SK-N-SH treated with all-trans-retinoic acid at 6 μM for 48 hours (cell line): ENCODE results near the gene AURKB.

Source experiments
- ATAC-seq: fragments of 200-7000 bp; cut with Tn5 transposase; 3 replicates; pipeline ENCODE4 v1.9.1; 2020; ENCODE audit warnings: mild to moderate bottlenecking, moderate library complexity
- ARNTL ChIP-seq: fragments of 450-650 bp; formaldehyde crosslinking; IDR thresholded peaks from 2 replicates; pipeline ENCODE4 v1.5.0; 2020; ENCODE audit warnings: low read depth, mild to moderate bottlenecking, moderate library complexity, borderline replicate concordance
- BACH2 ChIP-seq: fragments of 250-450 bp; sonication (Bioruptor Pico); IDR thresholded peaks from 2 replicates; pipeline ENCODE4 v1.9.0; 2021; ENCODE audit warnings: mild to moderate bottlenecking, borderline replicate concordance
- CSDC2 ChIP-seq: fragments of 250-450 bp; sonication (Bioruptor Pico); IDR thresholded peaks from 2 replicates; pipeline ENCODE4 v1.5.0; 2020; ENCODE audit warnings: mild to moderate bottlenecking, moderate library complexity
- ESRRG ChIP-seq: fragments of 250-450 bp; sonication (Bioruptor Pico); IDR thresholded peaks from 2 replicates; pipeline ENCODE4 v1.6.1; 2021; ENCODE audit warnings: mild to moderate bottlenecking
- GLIS3 ChIP-seq: fragments of 250-450 bp; sonication (Bioruptor Pico); IDR thresholded peaks from 2 replicates; pipeline ENCODE4 v1.5.0; 2020; ENCODE audit warnings: mild to moderate bottlenecking, moderate library complexity
- ISL1 ChIP-seq: fragments of 250-450 bp; sonication (Bioruptor Pico); IDR thresholded peaks from 2 replicates; pipeline ENCODE4 v2.1.2; 2022; ENCODE audit warnings: mild to moderate bottlenecking, moderate library complexity
- OSR1 ChIP-seq: fragments of 250-450 bp; sonication (Bioruptor Pico); IDR thresholded peaks from 2 replicates; pipeline ENCODE4 v1.8.0; 2022; ENCODE audit warnings: moderate library complexity, mild to moderate bottlenecking, inconsistent platforms
- PPARA ChIP-seq: fragments of 250-450 bp; sonication (Bioruptor Pico); IDR thresholded peaks from 2 replicates; pipeline ENCODE4 v1.5.0; 2020; ENCODE audit warnings: mild to moderate bottlenecking, borderline replicate concordance
- RARB ChIP-seq: fragments of 250-450 bp; sonication (Bioruptor Pico); IDR thresholded peaks from 2 replicates; pipeline ENCODE4 v1.8.0; 2021; ENCODE audit warnings: mild to moderate bottlenecking, moderate library complexity
- SNAI2 ChIP-seq: fragments of 250-450 bp; sonication (Bioruptor Pico); IDR thresholded peaks from 2 replicates; pipeline ENCODE4 v1.5.0; 2020; ENCODE audit warnings: mild to moderate bottlenecking, moderate library complexity
- TCF4 ChIP-seq: fragments of 250-450 bp; sonication (Bioruptor Pico); IDR thresholded peaks from 2 replicates; pipeline ENCODE4 v1.8.0; 2021; ENCODE audit warnings: mild to moderate bottlenecking, moderate library complexity, borderline replicate concordance
- TOX ChIP-seq: fragments of 250-450 bp; sonication (Bioruptor Pico); IDR thresholded peaks from 2 replicates; pipeline ENCODE4 v1.8.0; 2021; ENCODE audit warnings: mild to moderate bottlenecking, moderate library complexity, borderline replicate concordance
- ZC3H10 ChIP-seq: fragments of 250-450 bp; sonication (Bioruptor Pico); IDR thresholded peaks from 2 replicates; pipeline ENCODE4 v1.5.1; 2021; ENCODE audit warnings: mild to moderate bottlenecking, moderate library complexity
- ZFP3 ChIP-seq: fragments of 250-450 bp; sonication (Bioruptor Pico); IDR thresholded peaks from 2 replicates; pipeline ENCODE4 v1.5.0; 2020; ENCODE audit warnings: mild to moderate bottlenecking, moderate library complexity
- ZFP30 ChIP-seq: fragments of 450-650 bp; formaldehyde crosslinking; IDR thresholded peaks from 2 replicates; pipeline ENCODE4 v1.5.0; 2022; ENCODE audit warnings: mild to moderate bottlenecking, moderate library complexity
- ZNF8 ChIP-seq: fragments of 450-650 bp; formaldehyde crosslinking; IDR thresholded peaks from 2 replicates; pipeline ENCODE4 v1.5.0; 2020; ENCODE audit warnings: mild to moderate bottlenecking, moderate library complexity
- TF ChIP-seq, protein P1 (sequence below): fragments of 250-450 bp; sonication (Bioruptor Pico); IDR thresholded peaks from 2 replicates; pipeline ENCODE4 v1.5.0; 2020; ENCODE audit warnings: mild to moderate bottlenecking, moderate library complexity
- TF ChIP-seq, protein P2 (sequence below): fragments of 250-450 bp; sonication (Bioruptor Pico); IDR thresholded peaks from 2 replicates; pipeline ENCODE4 v1.5.1; 2021; ENCODE audit warnings: mild to moderate bottlenecking, moderate library complexity
- TF ChIP-seq, protein P3 (sequence below): fragments of 250-450 bp; sonication (Bioruptor Pico); IDR thresholded peaks from 2 replicates; pipeline ENCODE4 v1.5.1; 2020; ENCODE audit warnings: low read depth, mild to moderate bottlenecking, moderate library complexity

AURKB gene

DNA sequence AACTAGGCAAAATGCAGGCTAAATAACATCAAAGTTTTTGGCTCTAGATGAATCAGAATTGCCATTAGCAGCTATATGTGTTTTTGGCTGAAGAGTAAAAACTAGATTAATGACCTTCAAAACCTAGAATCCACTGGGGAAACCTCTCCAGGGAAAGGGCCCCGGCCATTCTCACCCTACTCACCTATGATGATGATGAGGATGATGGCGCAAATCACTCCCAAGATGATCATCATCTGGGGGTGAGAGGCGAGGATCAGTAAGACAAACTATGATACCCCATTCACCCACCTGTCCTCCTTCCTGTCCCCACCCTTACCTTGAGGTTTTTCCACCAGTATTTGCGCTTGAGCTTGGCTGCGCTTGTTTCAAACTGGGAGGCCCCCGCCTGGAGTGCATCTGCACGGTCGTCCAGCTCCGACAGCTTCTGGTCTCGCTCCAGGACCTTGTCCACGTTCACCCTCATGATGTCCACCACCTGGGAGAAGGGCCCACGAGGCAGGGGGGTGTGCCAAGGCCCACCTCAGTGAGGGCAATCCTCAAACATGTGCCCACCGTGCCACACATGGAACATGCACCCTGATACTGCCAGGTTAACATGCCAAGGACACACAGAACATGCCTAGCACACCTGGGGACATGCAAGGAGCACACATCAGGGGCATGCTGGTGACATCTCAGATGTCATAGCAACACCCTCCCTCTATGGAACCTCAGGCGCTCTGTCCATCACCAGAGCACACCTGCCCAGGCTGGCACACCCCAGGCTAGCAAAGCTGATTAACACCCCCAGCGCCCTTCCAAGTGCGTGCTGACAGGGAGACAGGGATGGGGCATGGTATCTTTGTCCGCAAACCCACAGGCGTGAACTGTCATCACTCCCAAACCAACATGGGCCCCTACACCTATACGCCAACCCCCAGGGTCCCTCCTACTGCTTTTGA is 48.8 kb downstream of the AURKB start:
- no peak for TF ChIP-seq ZC3H10 (CRISPR knock-in tag)
- TF ChIP-seq, protein P1, sequence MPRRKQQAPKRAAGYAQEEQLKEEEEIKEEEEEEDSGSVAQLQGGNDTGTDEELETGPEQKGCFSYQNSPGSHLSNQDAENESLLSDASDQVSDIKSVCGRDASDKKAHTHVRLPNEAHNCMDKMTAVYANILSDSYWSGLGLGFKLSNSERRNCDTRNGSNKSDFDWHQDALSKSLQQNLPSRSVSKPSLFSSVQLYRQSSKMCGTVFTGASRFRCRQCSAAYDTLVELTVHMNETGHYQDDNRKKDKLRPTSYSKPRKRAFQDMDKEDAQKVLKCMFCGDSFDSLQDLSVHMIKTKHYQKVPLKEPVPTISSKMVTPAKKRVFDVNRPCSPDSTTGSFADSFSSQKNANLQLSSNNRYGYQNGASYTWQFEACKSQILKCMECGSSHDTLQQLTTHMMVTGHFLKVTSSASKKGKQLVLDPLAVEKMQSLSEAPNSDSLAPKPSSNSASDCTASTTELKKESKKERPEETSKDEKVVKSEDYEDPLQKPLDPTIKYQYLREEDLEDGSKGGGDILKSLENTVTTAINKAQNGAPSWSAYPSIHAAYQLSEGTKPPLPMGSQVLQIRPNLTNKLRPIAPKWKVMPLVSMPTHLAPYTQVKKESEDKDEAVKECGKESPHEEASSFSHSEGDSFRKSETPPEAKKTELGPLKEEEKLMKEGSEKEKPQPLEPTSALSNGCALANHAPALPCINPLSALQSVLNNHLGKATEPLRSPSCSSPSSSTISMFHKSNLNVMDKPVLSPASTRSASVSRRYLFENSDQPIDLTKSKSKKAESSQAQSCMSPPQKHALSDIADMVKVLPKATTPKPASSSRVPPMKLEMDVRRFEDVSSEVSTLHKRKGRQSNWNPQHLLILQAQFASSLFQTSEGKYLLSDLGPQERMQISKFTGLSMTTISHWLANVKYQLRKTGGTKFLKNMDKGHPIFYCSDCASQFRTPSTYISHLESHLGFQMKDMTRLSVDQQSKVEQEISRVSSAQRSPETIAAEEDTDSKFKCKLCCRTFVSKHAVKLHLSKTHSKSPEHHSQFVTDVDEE (CRISPR knock-in tag) = no peak
- TF ChIP-seq ARNTL (CRISPR knock-in tag) = no peak
- no peak for TF ChIP-seq GLIS3 (CRISPR knock-in tag)
- TF ChIP-seq ISL1 (CRISPR knock-in tag) = no peak
- TF ChIP-seq BACH2 (CRISPR knock-in tag) = no peak
- no peak for TF ChIP-seq TCF4 (CRISPR knock-in tag)
- no peak for TF ChIP-seq ZFP3 (CRISPR knock-in tag)
- TF ChIP-seq CSDC2 (CRISPR knock-in tag) = no peak
- TF ChIP-seq, protein P2, sequence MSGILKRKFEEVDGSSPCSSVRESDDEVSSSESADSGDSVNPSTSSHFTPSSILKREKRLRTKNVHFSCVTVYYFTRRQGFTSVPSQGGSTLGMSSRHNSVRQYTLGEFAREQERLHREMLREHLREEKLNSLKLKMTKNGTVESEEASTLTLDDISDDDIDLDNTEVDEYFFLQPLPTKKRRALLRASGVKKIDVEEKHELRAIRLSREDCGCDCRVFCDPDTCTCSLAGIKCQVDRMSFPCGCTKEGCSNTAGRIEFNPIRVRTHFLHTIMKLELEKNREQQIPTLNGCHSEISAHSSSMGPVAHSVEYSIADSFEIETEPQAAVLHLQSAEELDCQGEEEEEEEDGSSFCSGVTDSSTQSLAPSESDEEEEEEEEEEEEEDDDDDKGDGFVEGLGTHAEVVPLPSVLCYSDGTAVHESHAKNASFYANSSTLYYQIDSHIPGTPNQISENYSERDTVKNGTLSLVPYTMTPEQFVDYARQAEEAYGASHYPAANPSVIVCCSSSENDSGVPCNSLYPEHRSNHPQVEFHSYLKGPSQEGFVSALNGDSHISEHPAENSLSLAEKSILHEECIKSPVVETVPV (CRISPR knock-in tag) = no peak
- TF ChIP-seq ESRRG (CRISPR knock-in tag) = no peak
- TF ChIP-seq ZFP30 (CRISPR knock-in tag) = no peak
- no peak for ATAC-seq

DNA sequence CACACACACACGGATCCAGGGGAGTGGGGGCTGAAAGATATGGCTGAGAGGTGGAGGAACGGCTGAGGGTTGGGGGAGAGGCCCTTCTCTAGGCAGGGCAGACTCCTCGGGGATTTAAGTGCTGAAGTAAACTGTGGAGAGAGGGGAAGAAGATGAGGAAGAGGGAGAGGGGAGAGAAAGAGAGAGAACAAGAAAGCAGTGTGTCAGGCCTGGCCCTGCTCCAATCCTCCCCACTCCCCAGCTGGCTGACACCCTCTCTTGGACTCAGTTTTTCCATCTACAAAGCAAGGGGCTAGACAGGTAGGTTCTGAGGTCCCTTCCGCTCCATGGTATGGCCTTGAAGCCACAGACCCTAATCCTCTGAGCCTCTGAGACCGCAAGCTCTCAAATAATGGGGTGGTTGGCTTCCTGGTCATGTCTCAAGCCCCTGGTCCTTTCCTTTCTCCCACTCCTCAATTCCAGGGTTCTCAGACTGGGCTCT is 49.6 kb downstream of the AURKB start:
- ATAC-seq = no peak
- no peak for TF ChIP-seq ISL1 (CRISPR knock-in tag)
- TF ChIP-seq GLIS3 (CRISPR knock-in tag) = no peak
- TF ChIP-seq SNAI2 = no peak
- no peak for TF ChIP-seq PPARA
- TF ChIP-seq ARNTL (CRISPR knock-in tag) = no peak
- no peak for TF ChIP-seq ZNF8
- no peak for TF ChIP-seq OSR1 (CRISPR knock-in tag)
- no peak for TF ChIP-seq BACH2 (CRISPR knock-in tag)

DNA sequence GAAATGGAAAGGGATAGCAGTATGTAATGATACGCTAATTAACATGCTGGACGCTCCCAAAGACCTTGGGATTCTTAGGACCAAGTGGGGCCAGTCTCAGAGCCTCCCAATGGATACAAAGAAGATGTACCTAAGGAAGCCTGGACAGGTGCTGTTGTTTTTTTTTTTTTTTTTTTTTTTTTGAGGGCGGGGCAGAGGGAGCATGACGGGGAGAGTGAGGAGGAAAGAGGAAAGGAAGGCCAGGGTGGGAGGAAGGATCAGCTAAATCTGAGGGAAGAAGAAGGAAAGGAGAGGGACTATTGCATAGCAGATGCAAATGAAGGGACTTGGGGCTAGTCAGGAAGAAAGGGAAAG is 50.2 kb downstream of the AURKB start:
- TF ChIP-seq ZFP3 (CRISPR knock-in tag) = no peak
- no peak for TF ChIP-seq ESRRG (CRISPR knock-in tag)
- no peak for TF ChIP-seq SNAI2
- no peak for ATAC-seq

DNA sequence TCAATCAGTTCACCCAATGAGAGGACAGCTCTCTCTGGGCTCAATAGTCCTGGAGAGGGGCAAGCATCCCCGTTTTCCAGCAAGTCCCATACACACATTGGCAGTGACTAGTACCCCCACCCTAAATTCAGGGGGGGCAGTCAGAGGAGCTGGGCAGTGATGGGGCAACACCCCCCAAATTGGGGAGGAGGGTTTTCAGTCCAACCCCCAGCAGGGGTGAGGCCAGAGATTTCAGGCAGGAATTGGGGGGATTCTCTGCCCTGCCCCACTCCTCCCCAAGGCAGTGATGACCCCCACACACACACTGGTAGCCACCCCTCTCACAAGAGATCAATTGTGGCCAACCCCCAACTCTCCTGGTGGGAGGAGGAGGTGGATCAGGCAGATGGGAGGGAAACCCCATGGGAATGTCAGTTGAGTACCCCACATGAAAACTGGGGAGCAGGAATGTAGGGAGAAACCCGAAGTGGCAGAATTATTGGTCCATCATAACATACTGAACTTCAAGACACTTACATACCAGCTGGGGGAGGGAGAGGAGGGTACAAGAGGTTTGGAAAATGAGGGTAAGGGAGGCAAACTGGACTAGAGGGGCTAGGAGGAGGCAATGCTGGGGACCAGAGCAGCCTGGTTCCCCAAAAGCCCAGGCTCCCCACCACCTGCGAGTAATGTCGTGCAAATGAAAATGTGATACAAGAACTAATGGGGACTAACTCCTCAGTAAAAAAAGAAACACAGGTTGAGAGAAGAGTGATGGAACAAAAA is 50.7 kb downstream of the AURKB start:
- no peak for TF ChIP-seq ISL1 (CRISPR knock-in tag)
- TF ChIP-seq GLIS3 (CRISPR knock-in tag) = no peak
- no peak for TF ChIP-seq CSDC2 (CRISPR knock-in tag)
- TF ChIP-seq ZC3H10 (CRISPR knock-in tag) = no peak
- no peak for TF ChIP-seq TOX (CRISPR knock-in tag)
- no peak for TF ChIP-seq ZFP30 (CRISPR knock-in tag)
- TF ChIP-seq ZFP3 (CRISPR knock-in tag) = no peak
- TF ChIP-seq, protein P2 (CRISPR knock-in tag) = no peak
- TF ChIP-seq ZNF8 = no peak
- TF ChIP-seq, protein P3, sequence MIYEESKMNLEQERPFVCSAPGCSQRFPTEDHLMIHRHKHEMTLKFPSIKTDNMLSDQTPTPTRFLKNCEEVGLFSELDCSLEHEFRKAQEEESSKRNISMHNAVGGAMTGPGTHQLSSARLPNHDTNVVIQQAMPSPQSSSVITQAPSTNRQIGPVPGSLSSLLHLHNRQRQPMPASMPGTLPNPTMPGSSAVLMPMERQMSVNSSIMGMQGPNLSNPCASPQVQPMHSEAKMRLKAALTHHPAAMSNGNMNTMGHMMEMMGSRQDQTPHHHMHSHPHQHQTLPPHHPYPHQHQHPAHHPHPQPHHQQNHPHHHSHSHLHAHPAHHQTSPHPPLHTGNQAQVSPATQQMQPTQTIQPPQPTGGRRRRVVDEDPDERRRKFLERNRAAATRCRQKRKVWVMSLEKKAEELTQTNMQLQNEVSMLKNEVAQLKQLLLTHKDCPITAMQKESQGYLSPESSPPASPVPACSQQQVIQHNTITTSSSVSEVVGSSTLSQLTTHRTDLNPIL (CRISPR knock-in tag) = no peak
- no peak for TF ChIP-seq RARB (CRISPR knock-in tag)
- no peak for ATAC-seq
